Liver (tissue), 3 donors: ENCODE results near the gene RSPRY1.

Experiments
- EGR1 ChIP-seq, 2 donors: IDR thresholded peaks; 2 replicates each; pipeline ENCODE4 v1.6.1; 2016 to 2018; ENCODE audit warnings: antibody characterized with exemption in 2 of 2, low read depth in 2 of 2
- FOXA1 ChIP-seq: IDR thresholded peaks from 2 replicates; pipeline ENCODE4 v1.6.1; 2016; ENCODE audit warnings: antibody characterized with exemption
- SP1 ChIP-seq: IDR thresholded peaks from 2 replicates; pipeline ENCODE4 v1.6.1; 2018; ENCODE audit warnings: antibody characterized with exemption, mild to moderate bottlenecking
- TAF1 ChIP-seq: conservative IDR thresholded peaks from 2 replicates; pipeline ENCODE4 v1.6.1; 2016; ENCODE audit warnings: antibody characterized with exemption, mild to moderate bottlenecking
- YY1 ChIP-seq: IDR thresholded peaks from 2 replicates; pipeline ENCODE4 v1.6.1; 2016; ENCODE audit warnings: antibody characterized with exemption, mild to moderate bottlenecking
- TF ChIP-seq, protein P1 (sequence below): fragments of 150-350 bp; IDR thresholded peaks from 2 replicates; pipeline ENCODE4 v1.5.1; 2017; ENCODE audit warnings: improper control_type of control experiment, low read depth, low read length; ENCODE audit not compliant: missing input control
- TF ChIP-seq, protein P2 (sequence below): IDR thresholded peaks from 2 replicates; pipeline ENCODE4 v1.6.1; 2016; ENCODE audit warnings: antibody characterized with exemption
- TF ChIP-seq, protein P3 (sequence below): IDR thresholded peaks from 2 replicates; pipeline ENCODE4 v1.6.1; 2016; ENCODE audit warnings: antibody characterized with exemption
- TF ChIP-seq, protein P4 (sequence below): IDR thresholded peaks from 2 replicates; pipeline ENCODE4 v1.6.1; 2016; ENCODE audit warnings: antibody characterized with exemption
- donor health status: healthy.
- donor health status: healthy.

DNA sequence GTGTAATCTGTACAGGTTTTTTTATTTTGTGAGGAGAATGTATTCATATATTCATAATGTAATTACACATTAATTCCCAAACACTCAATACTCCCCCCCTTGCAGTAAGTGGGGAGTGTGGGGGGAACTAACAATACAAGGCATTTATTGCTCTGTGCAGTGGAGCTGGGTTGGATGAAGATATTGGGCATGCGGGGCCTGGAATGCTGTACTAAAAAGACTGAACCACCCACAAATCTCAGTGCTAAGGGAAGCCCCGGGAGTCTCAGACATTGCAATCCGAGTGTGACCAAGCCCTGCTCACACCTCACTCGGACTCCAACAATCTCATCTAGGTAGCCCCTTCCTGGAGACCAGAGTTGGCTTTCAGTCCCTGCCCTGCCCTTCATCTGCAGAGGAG lies 92.4 kb downstream of the RSPRY1 start:
- TF ChIP-seq, protein P1, sequence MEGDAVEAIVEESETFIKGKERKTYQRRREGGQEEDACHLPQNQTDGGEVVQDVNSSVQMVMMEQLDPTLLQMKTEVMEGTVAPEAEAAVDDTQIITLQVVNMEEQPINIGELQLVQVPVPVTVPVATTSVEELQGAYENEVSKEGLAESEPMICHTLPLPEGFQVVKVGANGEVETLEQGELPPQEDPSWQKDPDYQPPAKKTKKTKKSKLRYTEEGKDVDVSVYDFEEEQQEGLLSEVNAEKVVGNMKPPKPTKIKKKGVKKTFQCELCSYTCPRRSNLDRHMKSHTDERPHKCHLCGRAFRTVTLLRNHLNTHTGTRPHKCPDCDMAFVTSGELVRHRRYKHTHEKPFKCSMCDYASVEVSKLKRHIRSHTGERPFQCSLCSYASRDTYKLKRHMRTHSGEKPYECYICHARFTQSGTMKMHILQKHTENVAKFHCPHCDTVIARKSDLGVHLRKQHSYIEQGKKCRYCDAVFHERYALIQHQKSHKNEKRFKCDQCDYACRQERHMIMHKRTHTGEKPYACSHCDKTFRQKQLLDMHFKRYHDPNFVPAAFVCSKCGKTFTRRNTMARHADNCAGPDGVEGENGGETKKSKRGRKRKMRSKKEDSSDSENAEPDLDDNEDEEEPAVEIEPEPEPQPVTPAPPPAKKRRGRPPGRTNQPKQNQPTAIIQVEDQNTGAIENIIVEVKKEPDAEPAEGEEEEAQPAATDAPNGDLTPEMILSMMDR, result no peak
- TF ChIP-seq YY1 (no peak), FOXA1 (no peak), TAF1 (no peak), SP1 (no peak), EGR1 (IDR thresholded peaks at IDR 0.05; ENCODE audit: low read depth in 2 of 2) (no peak)
- TF ChIP-seq, protein P2, sequence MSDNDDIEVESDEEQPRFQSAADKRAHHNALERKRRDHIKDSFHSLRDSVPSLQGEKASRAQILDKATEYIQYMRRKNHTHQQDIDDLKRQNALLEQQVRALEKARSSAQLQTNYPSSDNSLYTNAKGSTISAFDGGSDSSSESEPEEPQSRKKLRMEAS, result no peak
- TF ChIP-seq, protein P3, sequence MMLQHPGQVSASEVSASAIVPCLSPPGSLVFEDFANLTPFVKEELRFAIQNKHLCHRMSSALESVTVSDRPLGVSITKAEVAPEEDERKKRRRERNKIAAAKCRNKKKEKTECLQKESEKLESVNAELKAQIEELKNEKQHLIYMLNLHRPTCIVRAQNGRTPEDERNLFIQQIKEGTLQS, result no peak
- TF ChIP-seq, protein P4, sequence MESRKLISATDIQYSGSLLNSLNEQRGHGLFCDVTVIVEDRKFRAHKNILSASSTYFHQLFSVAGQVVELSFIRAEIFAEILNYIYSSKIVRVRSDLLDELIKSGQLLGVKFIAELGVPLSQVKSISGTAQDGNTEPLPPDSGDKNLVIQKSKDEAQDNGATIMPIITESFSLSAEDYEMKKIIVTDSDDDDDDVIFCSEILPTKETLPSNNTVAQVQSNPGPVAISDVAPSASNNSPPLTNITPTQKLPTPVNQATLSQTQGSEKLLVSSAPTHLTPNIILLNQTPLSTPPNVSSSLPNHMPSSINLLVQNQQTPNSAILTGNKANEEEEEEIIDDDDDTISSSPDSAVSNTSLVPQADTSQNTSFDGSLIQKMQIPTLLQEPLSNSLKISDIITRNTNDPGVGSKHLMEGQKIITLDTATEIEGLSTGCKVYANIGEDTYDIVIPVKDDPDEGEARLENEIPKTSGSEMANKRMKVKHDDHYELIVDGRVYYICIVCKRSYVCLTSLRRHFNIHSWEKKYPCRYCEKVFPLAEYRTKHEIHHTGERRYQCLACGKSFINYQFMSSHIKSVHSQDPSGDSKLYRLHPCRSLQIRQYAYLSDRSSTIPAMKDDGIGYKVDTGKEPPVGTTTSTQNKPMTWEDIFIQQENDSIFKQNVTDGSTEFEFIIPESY, result no peak
